H1 (cell line): ENCODE results near the gene GALNT18.

Experiments used
- CEBPB ChIP-seq: IDR thresholded peaks from 2 replicates; pipeline ENCODE4 v1.6.1; 2012; ENCODE audit warnings: low read depth, low read length
- EP300 ChIP-seq, 2 experiments: IDR thresholded peaks; 1 replicate in 1 of 2; 2 replicates in 1 of 2; pipeline ENCODE4 v1.6.1; 2011 to 2012; ENCODE audit warnings: low read depth in 2 of 2, low read length in 2 of 2, mild to moderate bottlenecking in 2 of 2, borderline replicate concordance in 1 of 2, inconsistent platforms in 1 of 2, moderate library complexity in 1 of 2
- JUN ChIP-seq: IDR thresholded peaks from 2 replicates; pipeline ENCODE4 v1.6.1; 2011; ENCODE audit warnings: low read depth, mild to moderate bottlenecking, improper control_type of control experiment, low read length

DNA sequence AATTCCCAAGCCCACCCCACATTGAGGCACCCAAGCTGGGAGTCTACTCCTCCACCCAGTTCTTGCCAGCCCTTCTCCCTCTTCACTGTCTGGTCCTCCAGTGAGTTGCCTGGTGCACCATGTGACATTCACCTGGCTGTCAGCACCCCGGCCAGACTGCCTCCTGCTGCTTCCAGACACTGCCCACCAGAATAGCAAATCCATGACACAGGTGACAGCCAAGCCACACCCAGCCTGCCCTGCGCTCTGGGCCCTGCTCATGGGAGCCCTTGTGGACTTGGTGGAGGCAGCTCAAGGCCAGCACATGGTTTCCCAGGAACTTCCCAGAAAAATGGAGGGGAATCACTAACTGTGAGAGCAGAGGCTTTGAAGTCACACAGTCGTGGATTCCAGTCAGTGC is 172.5 kb downstream of the GALNT18 start:
- TF ChIP-seq JUN (no peak), CEBPB (no peak), EP300 (IDR thresholded peaks at IDR 0.05; ENCODE audit: borderline replicate concordance in 1 of 2, low read depth in 2 of 2, low read length in 2 of 2) (no peak)
